Uterus (tissue), 2 donors: ENCODE measurements around the gene TRIM50.

Experiments used
- CTCF ChIP-seq, 4 experiments: fragments of 200-600 bp in 2 of 4; fragments of 450-650 bp in 2 of 4; sonication (generic) in 2 of 4; IDR thresholded peaks; one replicate each; pipeline ENCODE4 v1.5.1; 2016 to 2019; ENCODE audit warnings: antibody characterized with exemption in 4 of 4, mild to moderate bottlenecking in 2 of 4, moderate library complexity in 1 of 4
- POLR2A ChIP-seq, 2 donors: fragments of 450-650 bp; IDR thresholded peaks; one replicate each; pipeline ENCODE4 v1.6.1; 2016; ENCODE audit warnings: antibody characterized with exemption in 2 of 2, mild to moderate bottlenecking in 1 of 2, moderate library complexity in 1 of 2

- no peak for TF ChIP-seq CTCF (IDR thresholded peaks at IDR 0.05)
- no peak for TF ChIP-seq POLR2A (IDR thresholded peaks at IDR 0.05)
These were observed 28.3 kb upstream of the TRIM50 start for GRCh38 chr7:73356159-73356558.
